ENCODE data around the gene TNFSF11. TPM values are rescaled to one million over a fixed set of nuclear protein-coding genes. Genes with fewer than 3 reads are reported as not detected.

Gene TNFSF11
- total RNA-seq, 2 experiments from 2014 or later: 0.27 to 0.33 TPM

GRCh38 chr13:42651936-42652641 is 78.1 kb downstream of the TNFSF11 start:
- intact Hi-C loops (cut with micrococcal nuclease): no loop called here
- DNase-seq: no peak
- H3K4me1 Mint-ChIP-seq (ENCODE audit: low read depth): no peaks in the 10 kb centered on the region
- no peak overlapping the region for H3K4me3 Mint-ChIP-seq
- H3K9me3 Mint-ChIP-seq: no peaks in the 10 kb centered on the region
- no peak overlapping the region for H3K27ac Mint-ChIP-seq
- CTCF ChIA-PET: no interaction called here
- H3K36me3 Mint-ChIP-seq (ENCODE audit: low read depth): no peaks in the 10 kb centered on the region
- H3K27me3 Mint-ChIP-seq (ENCODE audit: low read depth): peaks cover 15% of the 10 kb centered on the region

GRCh38 chr13:42652642-42653415 is 78.9 kb downstream of the TNFSF11 start:
- intact Hi-C loops (cut with micrococcal nuclease): no loop called here
- H3K9me3 Mint-ChIP-seq: no peaks in the 10 kb centered on the region
- DNase-seq: no peak
- CTCF ChIA-PET: no interaction called here
- H3K27me3 Mint-ChIP-seq (ENCODE audit: low read depth): peaks cover 17% of the 10 kb centered on the region
- H3K4me3 Mint-ChIP-seq: no peak overlapping the region
- no peak overlapping the region for H3K27ac Mint-ChIP-seq
- H3K4me1 Mint-ChIP-seq (ENCODE audit: low read depth): no peaks in the 10 kb centered on the region
- H3K36me3 Mint-ChIP-seq (ENCODE audit: low read depth): no peaks in the 10 kb centered on the region

- intact Hi-C loops (cut with micrococcal nuclease): no loop called here
- Mint-ChIP-seq H3K27me3 (ENCODE audit: low read depth) (peaks cover 24% of the 10 kb centered on the region), H3K36me3 (ENCODE audit: low read depth) (no peaks in the 10 kb centered on the region), H3K4me1 (ENCODE audit: low read depth) (no peaks in the 10 kb centered on the region), H3K4me3 (no peak overlapping the region), H3K9me3 (no peaks in the 10 kb centered on the region), H3K27ac (no peak overlapping the region)
- CTCF ChIA-PET: no interaction called here
- no peak for DNase-seq
Measured at GRCh38 chr13:42653679-42654078, 79.7 kb downstream of the TNFSF11 start.

GRCh38 chr13:42654212-42654611 is 80.3 kb downstream of the TNFSF11 start:
- Mint-ChIP-seq H3K4me3 (no peak overlapping the region), H3K27ac (no peak overlapping the region), H3K36me3 (ENCODE audit: low read depth) (no peaks in the 10 kb centered on the region), H3K4me1 (ENCODE audit: low read depth) (no peaks in the 10 kb centered on the region), H3K27me3 (ENCODE audit: low read depth) (peaks cover 28% of the 10 kb centered on the region), H3K9me3 (no peaks in the 10 kb centered on the region)
- CTCF ChIA-PET: no interaction called here
- intact Hi-C loops (cut with micrococcal nuclease): no loop called here
- no peak for DNase-seq

GRCh38 chr13:42654722-42655121 is 80.8 kb downstream of the TNFSF11 start:
- intact Hi-C loops (cut with micrococcal nuclease): no loop called here
- Mint-ChIP-seq H3K27me3 (ENCODE audit: low read depth) (peaks cover 31% of the 10 kb centered on the region), H3K4me1 (ENCODE audit: low read depth) (no peaks in the 10 kb centered on the region)

GRCh38 chr13:42656161-42656560 is 82.2 kb downstream of the TNFSF11 start:
- no peak overlapping the region for H3K27ac Mint-ChIP-seq
- CTCF ChIA-PET: interaction anchor here (0.7 kb wide), 1 partner anchor 108 kb away, joined by 3 read pairs; no protein-coding TSS in a partner anchor
- intact Hi-C loops (cut with micrococcal nuclease): no loop called here

More at GRCh38 chr13:42654722-42655121, 80.8 kb downstream of the TNFSF11 start:
- Mint-ChIP-seq H3K4me3 (no peak overlapping the region), H3K9me3 (no peaks in the 10 kb centered on the region), H3K27ac (no peak overlapping the region), H3K36me3 (ENCODE audit: low read depth) (no peaks in the 10 kb centered on the region)
- CTCF ChIA-PET: no interaction called here
- no peak for DNase-seq

GRCh38 chr13:42656958-42657357 is 83.0 kb downstream of the TNFSF11 start:
- CTCF ChIA-PET: no interaction called here
- Mint-ChIP-seq H3K4me1 (ENCODE audit: low read depth) (no peaks in the 10 kb centered on the region), H3K9me3 (no peaks in the 10 kb centered on the region), H3K36me3 (ENCODE audit: low read depth) (no peaks in the 10 kb centered on the region), H3K27me3 (ENCODE audit: low read depth) (peaks cover 37% of the 10 kb centered on the region), H3K27ac (no peak overlapping the region), H3K4me3 (no peak overlapping the region)
- intact Hi-C loops (cut with micrococcal nuclease): no loop called here
- DNase-seq: no peak

More at GRCh38 chr13:42656161-42656560, 82.2 kb downstream of the TNFSF11 start:
- no peaks in the 10 kb centered on the region for H3K4me1 Mint-ChIP-seq (ENCODE audit: low read depth)
- H3K27me3 Mint-ChIP-seq (ENCODE audit: low read depth): peaks cover 35% of the 10 kb centered on the region
- no peak overlapping the region for H3K4me3 Mint-ChIP-seq
- H3K9me3 Mint-ChIP-seq: no peaks in the 10 kb centered on the region
- no peak for DNase-seq
- H3K36me3 Mint-ChIP-seq (ENCODE audit: low read depth): no peaks in the 10 kb centered on the region

Other genes starting within 250 kb of the TNFSF11 start
- not detected for gene FAM216B, start 207.4 kb downstream of the TNFSF11 start, total RNA-seq

Data from activated naive CD4-positive, alpha-beta T cell treated with anti-CD3 and anti-CD28 coated beads for 36 hours (primary cell).